Brain pericyte (primary cell): ENCODE measurements around the gene MGLL.

Experiments
- DNase-seq: peaks from one replicate; pipeline ENCODE4 v3.0.0-alpha.2; 2012; ENCODE audit warnings: low read depth, low spot score

MGLL gene

GRCh38 chr3:127822041-127822681 lies at the start of gene MGLL:
Gene MGLL, minus strand, starts transcription at chr3:127822515. Its CDS starts 197 bp downstream, at chr3:127822318.
- DNase-seq, result no peak

- no peak for DNase-seq
Measured at GRCh38 chr3:127870156-127870555, 47.8 kb upstream of the MGLL start.

- no peak for DNase-seq
Measured at GRCh38 chr3:127867986-127868385, 45.7 kb upstream of the MGLL start.

GRCh38 chr3:127867412-127867811 lies 45.1 kb upstream of the MGLL start:
- no peak for DNase-seq

- DNase-seq, result no peak
Measured at GRCh38 chr3:127865941-127866340, 43.6 kb upstream of the MGLL start.

GRCh38 chr3:127860211-127860696 lies 37.9 kb upstream of the MGLL start:
- DNase-seq, result no peak

GRCh38 chr3:127859730-127860129 lies 37.4 kb upstream of the MGLL start:
- no peak for DNase-seq

- DNase-seq, result no peak
Measured at GRCh38 chr3:127858937-127859336, 36.6 kb upstream of the MGLL start.

- DNase-seq, result no peak
Measured at GRCh38 chr3:127858521-127858920, 36.2 kb upstream of the MGLL start.

GRCh38 chr3:127857333-127857732 lies 35.0 kb upstream of the MGLL start:
- DNase-seq, result no peak

GRCh38 chr3:127856801-127857200 lies 34.5 kb upstream of the MGLL start:
- DNase-seq, result no peak

- DNase-seq, result no peak
Measured at GRCh38 chr3:127855246-127855645, 32.9 kb upstream of the MGLL start.

- no peak for DNase-seq
Measured at GRCh38 chr3:127853681-127854080, 31.4 kb upstream of the MGLL start.

- no peak for DNase-seq
Measured at GRCh38 chr3:127851899-127852298, 29.6 kb upstream of the MGLL start.

GRCh38 chr3:127849368-127849767 lies 27.1 kb upstream of the MGLL start:
- DNase-seq, result no peak

- DNase-seq, result no peak
Measured at GRCh38 chr3:127848131-127849129, 26.1 kb upstream of the MGLL start.

- no peak for DNase-seq
Measured at GRCh38 chr3:127847236-127847720, 25.0 kb upstream of the MGLL start.

GRCh38 chr3:127846576-127846975 lies 24.3 kb upstream of the MGLL start:
- DNase-seq, result no peak

GRCh38 chr3:127844326-127844942 lies 22.1 kb upstream of the MGLL start:
- no peak for DNase-seq

GRCh38 chr3:127840671-127841070 lies 18.4 kb upstream of the MGLL start:
- DNase-seq, result no peak

GRCh38 chr3:127839099-127839498 lies 16.8 kb upstream of the MGLL start:
- no peak for DNase-seq
